BLaER1 treated with 17β-estradiol and CSF1 and Interleukin-3, amounts not matched to agents 10 nM and 100 nM (cell line): Measurements from ENCODE around the gene TMEM202.
"Not testable (repeated sequence)": the region's sequence is repeated elsewhere in the genome, so short reads cannot be mapped to it uniquely, and the experiment has no call there.

Source experiments
- H3K27ac ChIP-seq, 11 experiments: shearing (Covaris generic); formaldehyde crosslinking; 2 replicates each; pipeline ENCODE4 v1.8.1; 2022
- H3K27me3 ChIP-seq, 11 experiments: shearing (Covaris generic); formaldehyde crosslinking; 2 replicates each; pipeline ENCODE4 v1.8.1; 2022
- H3K36me3 ChIP-seq, 11 experiments: shearing (Covaris generic); formaldehyde crosslinking; 2 replicates each; pipeline ENCODE4 v1.8.1; 2022
- H3K4me1 ChIP-seq, 10 experiments: shearing (Covaris generic); formaldehyde crosslinking; 2 replicates each; pipeline ENCODE4 v1.8.1; 2022
- H3K4me2 ChIP-seq, 11 experiments: shearing (Covaris generic); formaldehyde crosslinking; 2 replicates each; pipeline ENCODE4 v1.8.1; 2022
- H3K4me3 ChIP-seq, 10 experiments: shearing (Covaris generic); formaldehyde crosslinking; 2 replicates each; pipeline ENCODE4 v1.8.1; 2022
- H3K9ac ChIP-seq, 11 experiments: shearing (Covaris generic); formaldehyde crosslinking; 2 replicates each; pipeline ENCODE4 v1.8.1; 2022
- H3K9me3 ChIP-seq, 11 experiments: shearing (Covaris generic); formaldehyde crosslinking; replicated peaks in 1 of 11; 2 replicates each; pipeline ENCODE4 v1.8.1; 2022
- H4K20me1 ChIP-seq, 11 experiments: shearing (Covaris generic); formaldehyde crosslinking; 2 replicates each; pipeline ENCODE4 v1.8.1; 2022
- Cebpa-rat ChIP-seq, 11 experiments: shearing (Covaris generic); IDR thresholded peaks; 2 replicates each; pipeline ENCODE4 v1.8.1; 2022

TMEM202 gene

GRCh38 chr15:72380743-72381142 lies 17.4 kb upstream of the TMEM202 start:
- Histone ChIP-seq H3K4me2 (no peak overlapping the region), H3K27ac (no peak overlapping the region), H3K36me3 (no peaks in the 10 kb centered on the region), H3K9ac (no peak overlapping the region), H3K9me3 (no peaks in the 10 kb centered on the region), H3K27me3 (no peaks in the 10 kb centered on the region), H4K20me1 (no peaks in the 10 kb centered on the region), H3K4me1 (peaks cover 7 to 32% (median 15%) of the 10 kb centered on the region in 10 experiments; a peak in 19 of 20 replicates), H3K4me3 (no peak overlapping the region)
- no peak for TF ChIP-seq Cebpa-rat (IDR thresholded peaks at IDR 0.05)

DNA sequence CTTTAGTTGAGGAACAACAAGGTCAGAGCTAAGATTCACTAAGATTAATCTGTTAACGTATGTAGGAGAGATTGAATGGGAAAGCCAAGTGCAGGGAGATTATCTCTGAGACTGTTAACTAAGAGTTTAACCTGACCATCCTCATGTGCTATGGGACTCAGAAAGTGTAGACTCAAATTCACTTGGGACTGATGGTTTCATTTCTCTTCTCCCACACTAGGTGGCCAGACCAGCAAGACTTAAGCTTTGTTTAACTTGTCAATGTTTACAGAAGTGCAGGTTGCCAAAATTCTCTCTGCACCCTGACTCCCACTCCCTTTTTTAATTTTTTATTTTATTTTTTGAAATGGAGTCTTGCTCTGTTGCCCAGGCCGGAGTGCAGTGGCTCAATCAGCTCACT lies 16.0 kb upstream of the TMEM202 start:
- Histone ChIP-seq H3K9ac (no peak overlapping the region), H3K36me3 (no peaks in the 10 kb centered on the region), H3K4me3 (no peak overlapping the region), H4K20me1 (no peaks in the 10 kb centered on the region), H3K27me3 (no peaks in the 10 kb centered on the region), H3K27ac (no peak overlapping the region), H3K9me3 (no peaks in the 10 kb centered on the region), H3K4me2 (no peak overlapping the region), H3K4me1 (peaks cover 0 to 29% (median 6%) of the 10 kb centered on the region in 10 experiments; a peak in 15 of 20 replicates)
- no peak for TF ChIP-seq Cebpa-rat (IDR thresholded peaks at IDR 0.05)

- Histone ChIP-seq H3K36me3 (no peaks in the 10 kb centered on the region), H3K27me3 (no peaks in the 10 kb centered on the region), H3K4me1 (peaks cover 0 to 14% (median 0%) of the 10 kb centered on the region in 10 experiments; a peak in 4 of 20 replicates), H4K20me1 (no peaks in the 10 kb centered on the region), H3K4me2 (no peak overlapping the region), H3K9me3 (no peaks in the 10 kb centered on the region), H3K27ac (no peak overlapping the region), H3K4me3 (no peak overlapping the region), H3K9ac (no peak overlapping the region)
- no peak for TF ChIP-seq Cebpa-rat (IDR thresholded peaks at IDR 0.05)
Measured at GRCh38 chr15:72387741-72388140, 10.4 kb upstream of the TMEM202 start.

GRCh38 chr15:72389231-72389630 lies 8.9 kb upstream of the TMEM202 start:
- Histone ChIP-seq H4K20me1 (no peaks in the 10 kb centered on the region), H3K27ac (no peak overlapping the region), H3K4me2 (no peak overlapping the region), H3K4me3 (no peak overlapping the region), H3K9me3 (no peaks in the 10 kb centered on the region), H3K4me1 (peaks cover 0 to 14% (median 0%) of the 10 kb centered on the region in 10 experiments; a peak in 4 of 20 replicates), H3K36me3 (no peaks in the 10 kb centered on the region), H3K9ac (no peak overlapping the region), H3K27me3 (no peaks in the 10 kb centered on the region)
- no peak for TF ChIP-seq Cebpa-rat (IDR thresholded peaks at IDR 0.05)

GRCh38 chr15:72396331-72396730 lies 1.8 kb upstream of the TMEM202 start:
- H3K27ac ChIP-seq, H4K20me1 ChIP-seq, H3K36me3 ChIP-seq, H3K9ac ChIP-seq, H3K27me3 ChIP-seq, H3K4me2 ChIP-seq, H3K4me3 ChIP-seq: not testable (repeated sequence)
- Histone ChIP-seq H3K9me3 (peaks cover 0 to 12% (median 0%) of the 10 kb centered on the region in 11 experiments; a peak in 9 of 22 replicates), H3K4me1 (peaks cover 0 to 16% (median 0%) of the 10 kb centered on the region in 10 experiments; a peak in 6 of 20 replicates)

DNA sequence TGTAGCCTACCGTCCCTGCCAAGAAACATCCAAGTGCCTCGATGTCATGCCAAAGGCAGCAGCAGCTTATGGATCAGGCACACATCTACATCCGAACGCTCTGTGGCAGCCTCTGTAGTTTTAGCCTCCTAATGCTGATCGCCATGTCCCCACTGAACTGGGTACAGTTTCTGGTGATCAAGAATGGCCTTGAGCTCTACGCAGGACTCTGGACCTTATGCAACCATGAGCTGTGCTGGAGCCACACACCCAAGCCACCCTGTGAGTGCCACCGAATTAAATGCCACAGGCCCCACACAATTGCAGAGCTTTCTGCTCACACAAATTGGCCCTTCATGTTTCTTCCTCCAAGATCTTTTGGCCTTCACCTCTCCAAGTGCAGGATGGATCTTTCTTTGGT lies 543 bp downstream of the TMEM202 start:
- Histone ChIP-seq H3K9me3 (peaks cover 0 to 12% (median 0%) of the 10 kb centered on the region in 11 experiments; a peak in 9 of 22 replicates), H3K9ac (no peak overlapping the region), H3K4me1 (peaks cover 0 to 16% (median 0%) of the 10 kb centered on the region in 10 experiments; a peak in 6 of 20 replicates), H4K20me1 (no peaks in the 10 kb centered on the region), H3K4me3 (no peak overlapping the region), H3K36me3 (no peaks in the 10 kb centered on the region), H3K27me3 (no peaks in the 10 kb centered on the region), H3K4me2 (peak overlapping the region in 2 of 11 experiments; percentile 50 to 64; a peak in 4 of 22 replicates), H3K27ac (no peak overlapping the region)
- TF ChIP-seq Cebpa-rat (IDR thresholded peaks at IDR 0.05), result no peak

GRCh38 chr15:72402726-72403125 lies 4.6 kb downstream of the TMEM202 start:
- Histone ChIP-seq H3K4me1 (peaks cover 0 to 13% (median 0%) of the 10 kb centered on the region in 10 experiments; a peak in 6 of 20 replicates), H3K9me3 (no peaks in the 10 kb centered on the region), H4K20me1 (no peaks in the 10 kb centered on the region), H3K27me3 (no peaks in the 10 kb centered on the region), H3K27ac (no peak overlapping the region), H3K9ac (no peak overlapping the region), H3K4me3 (no peak overlapping the region), H3K4me2 (no peak overlapping the region), H3K36me3 (no peaks in the 10 kb centered on the region)
- no peak for TF ChIP-seq Cebpa-rat (IDR thresholded peaks at IDR 0.05)

GRCh38 chr15:72404356-72404755 lies 6.3 kb downstream of the TMEM202 start:
- H3K4me2 ChIP-seq, result no peak overlapping the region
- no peak for TF ChIP-seq Cebpa-rat (IDR thresholded peaks at IDR 0.05)
- H3K9ac ChIP-seq, result no peak overlapping the region
- no peaks in the 10 kb centered on the region for H4K20me1 ChIP-seq
- H3K9me3 ChIP-seq, result no peaks in the 10 kb centered on the region
- no peak overlapping the region for H3K27ac ChIP-seq
- no peak overlapping the region for H3K4me3 ChIP-seq
- no peaks in the 10 kb centered on the region for H3K27me3 ChIP-seq
- H3K36me3 ChIP-seq, result no peaks in the 10 kb centered on the region
- H3K4me1 ChIP-seq, result no peaks in the 10 kb centered on the region

- no peaks in the 10 kb centered on the region for H3K9me3 ChIP-seq
- no peak overlapping the region for H3K4me3 ChIP-seq
- H3K27ac ChIP-seq, result no peak overlapping the region
- no peak for TF ChIP-seq Cebpa-rat (IDR thresholded peaks at IDR 0.05)
- no peak overlapping the region for H3K4me2 ChIP-seq
- no peaks in the 10 kb centered on the region for H4K20me1 ChIP-seq
- H3K9ac ChIP-seq, result no peak overlapping the region
- no peaks in the 10 kb centered on the region for H3K36me3 ChIP-seq
- H3K27me3 ChIP-seq, result no peaks in the 10 kb centered on the region
- H3K4me1 ChIP-seq, result no peaks in the 10 kb centered on the region
Measured at GRCh38 chr15:72404841-72405240, 6.7 kb downstream of the TMEM202 start.

GRCh38 chr15:72406936-72407335 lies 8.8 kb downstream of the TMEM202 start:
- no peak overlapping the region for H3K9ac ChIP-seq
- H3K4me3 ChIP-seq, result no peak overlapping the region
- H3K4me1 ChIP-seq, result no peaks in the 10 kb centered on the region
- H3K27ac ChIP-seq, result no peak overlapping the region
- H4K20me1 ChIP-seq, result no peaks in the 10 kb centered on the region
- no peaks in the 10 kb centered on the region for H3K36me3 ChIP-seq
- no peaks in the 10 kb centered on the region for H3K27me3 ChIP-seq
- H3K9me3 ChIP-seq, result peaks cover 3 to 16% (median 12%) of the 10 kb centered on the region in 11 experiments; a peak in 16 of 22 replicates
- no peak overlapping the region for H3K4me2 ChIP-seq
- no peak for TF ChIP-seq Cebpa-rat (IDR thresholded peaks at IDR 0.05)
